Measurements from ENCODE around the gene TACC2.

The TACC2 gene

GRCh38 chr10:122029499-122030199 is 40.7 kb downstream of the TACC2 start:
- DNase-seq = no peak

- no peak for DNase-seq
Observed at GRCh38 chr10:122030200-122030552, 41.2 kb downstream of the TACC2 start.

GRCh38 chr10:122033224-122033926 is 44.4 kb downstream of the TACC2 start:
- no peak for DNase-seq

GRCh38 chr10:122034149-122034756 is 45.3 kb downstream of the TACC2 start:
- no peak for DNase-seq

GRCh38 chr10:122040786-122041185 is 51.8 kb downstream of the TACC2 start:
- DNase-seq = no peak

GRCh38 chr10:122042836-122043235 is 53.9 kb downstream of the TACC2 start:
- no peak for DNase-seq

- DNase-seq = no peak
Observed at GRCh38 chr10:122044045-122044661, 55.2 kb downstream of the TACC2 start.

- DNase-seq = no peak
Observed at GRCh38 chr10:122044713-122045112, 55.8 kb downstream of the TACC2 start.

- DNase-seq = no peak
Observed at GRCh38 chr10:122045212-122045611, 56.2 kb downstream of the TACC2 start.

GRCh38 chr10:122047560-122047959 is 58.6 kb downstream of the TACC2 start:
- no peak for DNase-seq

- no peak for DNase-seq
Observed at GRCh38 chr10:122049076-122049475, 60.1 kb downstream of the TACC2 start.

GRCh38 chr10:122050311-122050710 is 61.3 kb downstream of the TACC2 start:
- no peak for DNase-seq

- no peak for DNase-seq
Observed at GRCh38 chr10:122050811-122051210, 61.8 kb downstream of the TACC2 start.

GRCh38 chr10:122051609-122052385 is 62.8 kb downstream of the TACC2 start:
- DNase-seq = no peak

- no peak for DNase-seq
Observed at GRCh38 chr10:122052701-122053100, 63.7 kb downstream of the TACC2 start.

- no peak for DNase-seq
Observed at GRCh38 chr10:122053314-122053713, 64.4 kb downstream of the TACC2 start.

GRCh38 chr10:122054048-122055025 is 65.4 kb downstream of the TACC2 start:
- no peak for DNase-seq

- DNase-seq = no peak
Observed at GRCh38 chr10:122055252-122055651, 66.3 kb downstream of the TACC2 start.

- DNase-seq = no peak
Observed at GRCh38 chr10:122056431-122057094, 67.6 kb downstream of the TACC2 start.

- DNase-seq = no peak
Observed at GRCh38 chr10:122057841-122058413, 69.0 kb downstream of the TACC2 start.

- no peak for DNase-seq
Observed at GRCh38 chr10:122060250-122060649, 71.3 kb downstream of the TACC2 start.
